GM19468 (cell line): Measurements from ENCODE around the gene RNF186.
"Not testable (repeated sequence)": the region's sequence is repeated elsewhere in the genome, so short reads cannot be mapped to it uniquely, and the experiment has no call there.

Source experiments
- ATAC-seq: cut with Tn5 transposase; IDR thresholded peaks from one replicate; pipeline ENCODE4 v1.9.1; 2021; ENCODE audit warnings: mild to moderate bottlenecking, moderate library complexity, moderate number of reproducible peaks; ENCODE audit not compliant: unreplicated experiment; ENCODE audit errors: extremely low read depth

The RNF186 gene

GRCh38 chr1:19798486-19799229 is 16.4 kb downstream of the RNF186 start:
- ATAC-seq, result no peak

- no peak for ATAC-seq
Observed at GRCh38 chr1:19797827-19798226, 17.3 kb downstream of the RNF186 start.

GRCh38 chr1:19794583-19794982 is 20.5 kb downstream of the RNF186 start:
- ATAC-seq, result no peak

- no peak for ATAC-seq
Observed at GRCh38 chr1:19793360-19794046, 21.6 kb downstream of the RNF186 start.

- no peak for ATAC-seq
Observed at GRCh38 chr1:19792237-19793002, 22.7 kb downstream of the RNF186 start.

GRCh38 chr1:19790061-19790975 is 24.8 kb downstream of the RNF186 start:
- ATAC-seq, result not testable (repeated sequence)

- no peak for ATAC-seq
Observed at GRCh38 chr1:19786988-19787423, 28.1 kb downstream of the RNF186 start.

- ATAC-seq, result no peak
Observed at GRCh38 chr1:19785660-19786059, 29.4 kb downstream of the RNF186 start.

- ATAC-seq, result no peak
Observed at GRCh38 chr1:19780267-19780877, 34.7 kb downstream of the RNF186 start.

GRCh38 chr1:19776933-19777332 is 38.1 kb downstream of the RNF186 start:
- ATAC-seq, result no peak

GRCh38 chr1:19776287-19776686 is 38.8 kb downstream of the RNF186 start:
- ATAC-seq, result no peak

GRCh38 chr1:19775831-19776230 is 39.3 kb downstream of the RNF186 start:
- ATAC-seq, result no peak

GRCh38 chr1:19775317-19775716 is 39.8 kb downstream of the RNF186 start:
- ATAC-seq, result no peak

GRCh38 chr1:19774180-19774785 is 40.8 kb downstream of the RNF186 start:
- ATAC-seq, result no peak

- ATAC-seq, result no peak
Observed at GRCh38 chr1:19773485-19773884, 41.6 kb downstream of the RNF186 start.

- no peak for ATAC-seq
Observed at GRCh38 chr1:19772053-19772452, 43.0 kb downstream of the RNF186 start.

- ATAC-seq, result no peak
Observed at GRCh38 chr1:19771350-19771749, 43.7 kb downstream of the RNF186 start.

- ATAC-seq, result no peak
Observed at GRCh38 chr1:19770436-19771190, 44.5 kb downstream of the RNF186 start.
